Neural progenitor cell (in vitro differentiated cells): Measurements from ENCODE around the gene C19orf38. TPM values are rescaled to one million over a fixed set of nuclear protein-coding genes. Genes with fewer than 3 reads are reported as not detected.

Experiments used
- DNase-seq: peaks from one replicate; pipeline ENCODE4 v3.0.0-alpha.2; 2016; ENCODE audit warnings: low spot score
- H2AFZ ChIP-seq: fragments of 200-600 bp; sonication (generic); replicated peaks from 2 replicates; pipeline ENCODE4 v1.6.1; 2016; ENCODE audit warnings: antibody characterized with exemption
- H3F3A ChIP-seq: fragments of 200-600 bp; sonication (generic); 2 replicates; pipeline ENCODE4 v1.6.1; 2016; ENCODE audit warnings: antibody characterized with exemption, low read depth
- H3K27ac ChIP-seq: fragments of 200-600 bp; sonication (generic); 2 replicates; pipeline ENCODE4 v1.5.1; 2016; ENCODE audit warnings: mild to moderate bottlenecking
- H3K27me3 ChIP-seq: fragments of 200-600 bp; sonication (generic); 2 replicates; pipeline ENCODE4 v1.6.1; 2016; ENCODE audit warnings: mild to moderate bottlenecking, moderate library complexity
- H3K36me3 ChIP-seq: fragments of 200-600 bp; sonication (generic); 2 replicates; pipeline ENCODE4 v1.5.1; 2016
- H3K4me1 ChIP-seq: fragments of 200-600 bp; sonication (generic); 2 replicates; pipeline ENCODE4 v1.6.1; 2016; ENCODE audit warnings: mixed run types
- H3K4me2 ChIP-seq: fragments of 200-600 bp; sonication (generic); 2 replicates; pipeline ENCODE4 v1.6.1; 2016
- H3K4me3 ChIP-seq: fragments of 200-600 bp; sonication (generic); 2 replicates; pipeline ENCODE4 v1.5.1; 2016
- H3K79me2 ChIP-seq: fragments of 200-600 bp; sonication (generic); 2 replicates; pipeline ENCODE4 v1.6.1; 2016; ENCODE audit warnings: low read depth
- H3K9ac ChIP-seq: fragments of 200-600 bp; sonication (generic); 2 replicates; pipeline ENCODE4 v1.6.1; 2016
- H3K9me3 ChIP-seq: fragments of 200-600 bp; sonication (generic); 2 replicates; pipeline ENCODE4 v1.5.1; 2016; ENCODE audit warnings: low read depth
- H4K20me1 ChIP-seq: fragments of 200-600 bp; sonication (generic); 2 replicates; pipeline ENCODE4 v1.6.1; 2016; ENCODE audit warnings: low read depth
- H3K27ac Mint-ChIP-seq: 3 replicates; pipeline ENCODE4 v1.8.0; 2021; ENCODE audit warnings: mixed read lengths
- H3K27me3 Mint-ChIP-seq: 2 replicates; pipeline ENCODE4 v1.8.0; 2022; ENCODE audit warnings: low read depth, mild to moderate bottlenecking, inconsistent platforms, moderate library complexity, mixed read lengths; ENCODE audit not compliant: insufficient read depth
- H3K36me3 Mint-ChIP-seq: 3 replicates; pipeline ENCODE4 v1.8.0; 2021; ENCODE audit warnings: mixed read lengths
- H3K4me1 Mint-ChIP-seq: 3 replicates; pipeline ENCODE4 v1.8.0; 2021; ENCODE audit warnings: mixed read lengths
- H3K4me3 Mint-ChIP-seq: 3 replicates; pipeline ENCODE4 v1.8.0; 2021; ENCODE audit warnings: mild to moderate bottlenecking, moderate library complexity, mixed read lengths
- H3K9me3 Mint-ChIP-seq: 3 replicates; pipeline ENCODE4 v1.8.0; 2020; ENCODE audit warnings: mixed read lengths
- EZH2 ChIP-seq: fragments of 200-600 bp; sonication (generic); IDR thresholded peaks from 2 replicates; pipeline ENCODE4 v1.6.1; 2017; ENCODE audit warnings: antibody characterized with exemption, mild to moderate bottlenecking, moderate library complexity
- EZH2phosphoT487 ChIP-seq: fragments of 200-600 bp; sonication (generic); IDR thresholded peaks from 2 replicates; pipeline ENCODE4 v1.6.1; 2017; ENCODE audit warnings: antibody characterized with exemption
- microRNA-seq: library from miRNA; unstranded; fragments of <30 nt; microRNA quantifications from one replicate; pipeline ENCODE4, GENCODE V29; 2016
- small RNA-seq: library from RNA; depleted of rRNA; stranded (forward); fragments of <200 nt; gene quantifications from one replicate; pipeline ENCODE3, GENCODE V24; 2015
- total RNA-seq: library from RNA; depleted of rRNA; stranded (reverse); fragments of >200 nt; gene quantifications from 2 replicates; pipeline ENCODE4 v1.2.3, GENCODE V29; 2015; ENCODE audit warnings: low replicate concordance
- TF ChIP-seq, protein P1 (sequence below): fragments of 200-600 bp; sonication (generic); IDR thresholded peaks from 2 replicates; pipeline ENCODE4 v1.5.1; 2017; ENCODE audit warnings: antibody characterized with exemption, mild to moderate bottlenecking

Gene C19orf38
- total RNA-seq, 1 donor from 2014 or later = not detected

DNA sequence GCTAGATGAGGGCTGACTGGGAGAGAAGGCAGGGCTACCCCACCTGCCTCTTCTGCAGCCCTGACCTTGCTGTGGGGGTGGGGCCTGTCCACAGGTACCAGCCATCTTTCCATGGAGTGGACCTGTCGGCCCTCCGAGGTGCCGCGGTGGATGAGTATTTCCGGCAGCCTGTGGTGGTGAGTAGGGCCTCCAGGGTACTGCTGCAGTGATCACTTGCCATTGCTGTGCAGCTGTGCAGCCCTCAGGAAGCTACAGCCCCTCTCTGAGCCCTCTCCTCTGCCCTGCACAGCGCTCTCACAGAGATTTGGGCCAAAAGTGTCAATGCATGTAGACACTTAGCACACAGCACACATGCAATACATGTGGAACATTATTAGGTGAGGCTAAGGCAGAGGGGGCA, 68.4 kb downstream of the C19orf38 start:
- Histone ChIP-seq H3K4me3 (no peak overlapping the region), H3K36me3 (no peaks in the 10 kb centered on the region), H3F3A (peaks cover 4% of the 10 kb centered on the region), H4K20me1 (no peaks in the 10 kb centered on the region), H3K9ac (no peak overlapping the region), H3K79me2 (no peaks in the 10 kb centered on the region), H2AFZ (no peak overlapping the region), H3K27ac (no peak overlapping the region), H3K4me2 (no peak overlapping the region), H3K27me3 (no peaks in the 10 kb centered on the region), H3K4me1 (no peaks in the 10 kb centered on the region), H3K9me3 (no peaks in the 10 kb centered on the region)
- no peaks in the 10 kb centered on the region for H3K9me3 Mint-ChIP-seq
- no peak overlapping the region for H3K4me3 Mint-ChIP-seq
- peaks cover 2% of the 10 kb centered on the region for H3K27me3 Mint-ChIP-seq
- no peak overlapping the region for H3K27ac Mint-ChIP-seq
- DNase-seq = no peak
- H3K36me3 Mint-ChIP-seq = peaks cover 6% of the 10 kb centered on the region
- TF ChIP-seq EZH2phosphoT487 (no peak), EZH2 (no peak)
- TF ChIP-seq, protein P1, sequence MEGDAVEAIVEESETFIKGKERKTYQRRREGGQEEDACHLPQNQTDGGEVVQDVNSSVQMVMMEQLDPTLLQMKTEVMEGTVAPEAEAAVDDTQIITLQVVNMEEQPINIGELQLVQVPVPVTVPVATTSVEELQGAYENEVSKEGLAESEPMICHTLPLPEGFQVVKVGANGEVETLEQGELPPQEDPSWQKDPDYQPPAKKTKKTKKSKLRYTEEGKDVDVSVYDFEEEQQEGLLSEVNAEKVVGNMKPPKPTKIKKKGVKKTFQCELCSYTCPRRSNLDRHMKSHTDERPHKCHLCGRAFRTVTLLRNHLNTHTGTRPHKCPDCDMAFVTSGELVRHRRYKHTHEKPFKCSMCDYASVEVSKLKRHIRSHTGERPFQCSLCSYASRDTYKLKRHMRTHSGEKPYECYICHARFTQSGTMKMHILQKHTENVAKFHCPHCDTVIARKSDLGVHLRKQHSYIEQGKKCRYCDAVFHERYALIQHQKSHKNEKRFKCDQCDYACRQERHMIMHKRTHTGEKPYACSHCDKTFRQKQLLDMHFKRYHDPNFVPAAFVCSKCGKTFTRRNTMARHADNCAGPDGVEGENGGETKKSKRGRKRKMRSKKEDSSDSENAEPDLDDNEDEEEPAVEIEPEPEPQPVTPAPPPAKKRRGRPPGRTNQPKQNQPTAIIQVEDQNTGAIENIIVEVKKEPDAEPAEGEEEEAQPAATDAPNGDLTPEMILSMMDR = no peak
- H3K4me1 Mint-ChIP-seq = no peaks in the 10 kb centered on the region

DNA sequence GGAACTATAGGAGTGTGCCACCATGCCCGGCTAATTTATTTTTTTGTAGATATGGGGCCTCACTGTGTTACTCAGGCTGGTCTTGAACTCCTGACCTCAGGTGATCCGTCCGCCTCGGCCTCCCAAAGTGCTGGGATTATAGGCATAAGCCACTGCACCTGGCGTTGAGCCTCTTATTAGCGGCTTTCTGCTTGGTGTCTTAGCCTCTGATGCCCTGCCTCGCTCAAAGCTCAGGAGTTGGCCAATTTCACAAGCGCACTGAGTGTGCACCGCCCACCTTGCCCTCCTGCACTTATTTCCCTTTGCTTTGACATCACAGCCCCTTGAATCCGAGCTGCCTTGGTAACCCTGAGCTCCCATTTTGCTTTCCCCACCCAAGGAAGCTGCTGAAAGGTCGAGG, 70.1 kb downstream of the C19orf38 start:
- Histone ChIP-seq H3K27ac (no peak overlapping the region), H3K4me2 (no peak overlapping the region), H3K27me3 (no peaks in the 10 kb centered on the region), H3F3A (peaks cover 4% of the 10 kb centered on the region), H3K36me3 (no peaks in the 10 kb centered on the region), H2AFZ (no peak overlapping the region), H3K9me3 (no peaks in the 10 kb centered on the region), H3K79me2 (no peaks in the 10 kb centered on the region), H3K9ac (no peak overlapping the region), H4K20me1 (no peaks in the 10 kb centered on the region), H3K4me1 (no peaks in the 10 kb centered on the region), H3K4me3 (no peak overlapping the region)
- H3K4me1 Mint-ChIP-seq = no peaks in the 10 kb centered on the region
- no peak for DNase-seq
- TF ChIP-seq EZH2 = no peak
- TF ChIP-seq, protein P1 = no peak
- no peaks in the 10 kb centered on the region for H3K9me3 Mint-ChIP-seq
- peaks cover 6% of the 10 kb centered on the region for H3K36me3 Mint-ChIP-seq
- peaks cover 7% of the 10 kb centered on the region for H3K27me3 Mint-ChIP-seq
- no peak overlapping the region for H3K27ac Mint-ChIP-seq
- H3K4me3 Mint-ChIP-seq = no peak overlapping the region

Small RNAs within 50 kb of the gene (microRNA-seq; reads per million reads assigned to microRNA genes)
- gene MIR199A1 (not detected), gene MIR6793 (not detected)

Small RNAs within 50 kb of the gene (small RNA-seq; reads per million reads assigned to genes)
- not detected for gene MIR199A1
- not detected for gene MIR6793

Other genes starting within 250 kb of the C19orf38 start
- gene SLC44A2, start 222.9 kb upstream of the C19orf38 start, total RNA-seq = 45.6 and 81.8 TPM in 2 replicates
- gene ILF3, start 194.1 kb upstream of the C19orf38 start, total RNA-seq = 477 and 633 TPM in 2 replicates
- 20.4 and 46.9 TPM in 2 replicates for gene QTRT1, start 147.0 kb upstream of the C19orf38 start, total RNA-seq
- gene DNM2, start 130.3 kb upstream of the C19orf38 start, total RNA-seq = 49.9 and 101 TPM in 2 replicates
- gene TMED1, start 12.2 kb upstream of the C19orf38 start, total RNA-seq = 27.0 and 57.9 TPM in 2 replicates
- 34.4 and 97.5 TPM in 2 replicates for gene CARM1, start 23.1 kb downstream of the C19orf38 start, total RNA-seq
- gene YIPF2, start 80.2 kb downstream of the C19orf38 start, total RNA-seq = 11.9 and 36.8 TPM in 2 replicates
- 24.4 and 34.9 TPM in 2 replicates for gene TIMM29, start 80.4 kb downstream of the C19orf38 start, total RNA-seq
- 169 and 257 TPM in 2 replicates for gene SMARCA4, start 112.6 kb downstream of the C19orf38 start, total RNA-seq
- gene LDLR, start 241.0 kb downstream of the C19orf38 start, total RNA-seq = 39.3 and 78.0 TPM in 2 replicates